Measurements from ENCODE around the gene NAV2. TPM values are rescaled to one million over a fixed set of nuclear protein-coding genes. Genes with fewer than 3 reads are reported as not detected.

Gene NAV2
- total RNA-seq, 1 experiment from 2014 or later: 46.3 TPM

GRCh38 chr11:19906126-19906525 lies 193.5 kb downstream of the NAV2 start:
- DNase-seq: no peak
- WGBS (ENCODE audit: extremely low coverage, insufficient read length, low lambda C conversion rate): no CpG with 5 or more reads among the region's 3 CpGs

More at GRCh38 chr11:19906126-19906525, 193.5 kb downstream of the NAV2 start:
- Mint-ChIP-seq H3K27ac (peak overlapping the region in 1 of 3 experiments; percentile 78; a peak in 2 of 7 replicates), H3K4me1 (peaks cover 31 to 34% of the 10 kb centered on the region in 2 experiments), H3K36me3 (ENCODE audit: insufficient read depth in 1 of 3, low read depth in 3 of 3) (peaks cover 1 to 4% (median 3%) of the 10 kb centered on the region in 3 experiments; a peak in 2 of 7 replicates), H3K27me3 (ENCODE audit: low read depth) (no peaks in the 10 kb centered on the region; the same call in 1 of the 2 replicates), H3K4me3 (no peak overlapping the region), H3K9me3 (no peaks in the 10 kb centered on the region)
- Histone ChIP-seq H4K5ac (ENCODE audit: insufficient read length, low read depth, low read length) (no peak overlapping the region), H3K23ac (ENCODE audit: insufficient read length, low read depth, low read length) (no peak overlapping the region), H3K4me2 (ENCODE audit: insufficient read depth, insufficient read length, low read length) (no peak overlapping the region), H3K27me3 (ENCODE audit: insufficient read depth, low read length) (no peaks in the 10 kb centered on the region), H3K23me2 (ENCODE audit: insufficient read length, low read depth, low read length, poor library complexity, severe bottlenecking) (no peaks in the 10 kb centered on the region), H3K56ac (ENCODE audit: insufficient read length, low read depth, low read length) (no peak overlapping the region), H2AFZ (ENCODE audit: low read length) (no peak overlapping the region), H4K20me1 (ENCODE audit: control insufficient read depth, insufficient read depth, insufficient read length) (no peaks in the 10 kb centered on the region), H3K79me2 (ENCODE audit: insufficient read depth, low read length) (no peaks in the 10 kb centered on the region), H2BK5ac (ENCODE audit: insufficient read length, low read length) (no peak overlapping the region), H3K18ac (ENCODE audit: insufficient read length, low read depth, low read length) (no peak overlapping the region), H3K14ac (ENCODE audit: insufficient read depth, low read length) (no peak overlapping the region), H4K8ac (replicated peaks; ENCODE audit: insufficient read length, low read depth, low read length) (no peak overlapping the region), H2BK12ac (ENCODE audit: insufficient read length, low read depth, low read length) (no peak overlapping the region), H2BK120ac (ENCODE audit: low read depth, low read length, poor library complexity, severe bottlenecking) (no peak overlapping the region), H3K4ac (ENCODE audit: low read depth, low read length) (no peak overlapping the region), H2AK5ac (ENCODE audit: insufficient read length, low read length) (no peak overlapping the region), H2BK15ac (ENCODE audit: low read depth, low read length) (no peak overlapping the region), H3K9me3 (ENCODE audit: control insufficient read depth, low read depth, low read length) (no peaks in the 10 kb centered on the region), H3K79me1 (ENCODE audit: insufficient read depth, low read depth, low read length, poor library complexity, severe bottlenecking) (no peaks in the 10 kb centered on the region), H4K91ac (ENCODE audit: insufficient read length, low read depth, low read length) (no peak overlapping the region), H3K27ac (ENCODE audit: insufficient read length, low read depth, low read length) (no peak overlapping the region), H2BK20ac (ENCODE audit: low read depth, low read length, poor library complexity, severe bottlenecking) (no peak overlapping the region), H3K4me1 (ENCODE audit: insufficient read depth, low read length) (0 out of 2 replicates have a peak, but pooled peaks cover 1% of the 10 kb centered on the region), H3T11ph (ENCODE audit: low read length) (no peak overlapping the region), H3K9ac (ENCODE audit: extremely low read depth, insufficient read length, low read length) (no peak overlapping the region)
- TF ChIP-seq CTCF (conservative IDR thresholded peaks at IDR 0.05): no peak
